ENCODE measurements around the gene PMIS2.

Gene PMIS2

GRCh38 chr19:35543280-35544109 is 42.5 kb upstream of the PMIS2 start:
- peaks cover 4% of the 10 kb centered on the region for H3K36me3 ChIP-seq (ENCODE audit: control insufficient read depth, insufficient read depth, low read length)
- no peaks in the 10 kb centered on the region for H3K27me3 ChIP-seq (replicated peaks; ENCODE audit: control insufficient read depth, insufficient read depth, low read length)
- TF ChIP-seq CTCF (IDR thresholded peaks at IDR 0.05; ENCODE audit: insufficient read depth, low read length, poor library complexity, severe bottlenecking) = no peak
- no peak for DNase-seq (ENCODE audit: extremely low read depth, insufficient read length)
- H3K4me3 ChIP-seq (replicated peaks; ENCODE audit: low read depth, low read length) = no peak overlapping the region

- no peak for TF ChIP-seq CTCF (IDR thresholded peaks at IDR 0.05; ENCODE audit: insufficient read depth, low read length, poor library complexity, severe bottlenecking)
- no peaks in the 10 kb centered on the region for H3K27me3 ChIP-seq (replicated peaks; ENCODE audit: control insufficient read depth, insufficient read depth, low read length)
- H3K4me3 ChIP-seq (replicated peaks; ENCODE audit: low read depth, low read length) = peak overlapping the region; percentile 78
- DNase-seq (ENCODE audit: extremely low read depth, insufficient read length) = no peak
- peaks cover 4% of the 10 kb centered on the region for H3K36me3 ChIP-seq (ENCODE audit: control insufficient read depth, insufficient read depth, low read length)
Measured at GRCh38 chr19:35544110-35544802, 41.7 kb upstream of the PMIS2 start.

GRCh38 chr19:35545001-35545854 is 40.7 kb upstream of the PMIS2 start, which contains the start of gene TMEM147:
Gene TMEM147 (plus strand): TSS chr19:35545626. CDS start chr19:35545740, 114 bp downstream.
- no peak for TF ChIP-seq CTCF (IDR thresholded peaks at IDR 0.05; ENCODE audit: insufficient read depth, low read length, poor library complexity, severe bottlenecking)
- peaks cover 7% of the 10 kb centered on the region for H3K36me3 ChIP-seq (ENCODE audit: control insufficient read depth, insufficient read depth, low read length)
- H3K27me3 ChIP-seq (replicated peaks; ENCODE audit: control insufficient read depth, insufficient read depth, low read length) = no peaks in the 10 kb centered on the region
- H3K4me3 ChIP-seq (replicated peaks; ENCODE audit: low read depth, low read length) = peak within 1 kb of the TSS; percentile 78
- DNase-seq (ENCODE audit: extremely low read depth, insufficient read length) = peak; percentile 91

- no peaks in the 10 kb centered on the region for H3K27me3 ChIP-seq (replicated peaks; ENCODE audit: control insufficient read depth, insufficient read depth, low read length)
- TF ChIP-seq CTCF (IDR thresholded peaks at IDR 0.05; ENCODE audit: insufficient read depth, low read length, poor library complexity, severe bottlenecking) = no peak
- DNase-seq (ENCODE audit: extremely low read depth, insufficient read length) = peak; percentile 77
- peaks cover 9% of the 10 kb centered on the region for H3K36me3 ChIP-seq (ENCODE audit: control insufficient read depth, insufficient read depth, low read length)
- H3K4me3 ChIP-seq (replicated peaks; ENCODE audit: low read depth, low read length) = peak overlapping the region; percentile 78
Measured at GRCh38 chr19:35545855-35546381, 40.1 kb upstream of the PMIS2 start.

GRCh38 chr19:35546532-35546931 is 39.4 kb upstream of the PMIS2 start:
- H3K27me3 ChIP-seq (replicated peaks; ENCODE audit: control insufficient read depth, insufficient read depth, low read length) = no peaks in the 10 kb centered on the region
- TF ChIP-seq CTCF (IDR thresholded peaks at IDR 0.05; ENCODE audit: insufficient read depth, low read length, poor library complexity, severe bottlenecking) = no peak
- H3K4me3 ChIP-seq (replicated peaks; ENCODE audit: low read depth, low read length) = peak overlapping the region; percentile 78
- H3K36me3 ChIP-seq (ENCODE audit: control insufficient read depth, insufficient read depth, low read length) = peaks cover 9% of the 10 kb centered on the region
- DNase-seq (ENCODE audit: extremely low read depth, insufficient read length) = no peak
